Left kidney (tissue), 2 donors: ENCODE measurements around the gene CACNG4. TPM values are rescaled to one million over a fixed set of nuclear protein-coding genes. Genes with fewer than 3 reads are reported as not detected.
"Not testable (repeated sequence)": the region's sequence is repeated elsewhere in the genome, so short reads cannot be mapped to it uniquely, and the experiment has no call there.

Experiments
- DNase-seq: peaks from one replicate; pipeline ENCODE4 v3.0.0-alpha.2; 2013
- polyA plus RNA-seq: library from polyadenylated mRNA; unstranded; fragments of 120-200 nt; gene quantifications from one replicate; pipeline ENCODE4 v1.2.1, GENCODE V29; 2013; ENCODE audit not compliant: insufficient read length

The CACNG4 gene
- polyA plus RNA-seq, 1 donor: 3.5 TPM

- no peak for DNase-seq
Observed at GRCh38 chr17:66964930-66965800, 658 bp downstream of the CACNG4 start.

GRCh38 chr17:66965801-66966262 is 1.3 kb downstream of the CACNG4 start:
- DNase-seq: no peak

- DNase-seq: no peak
Observed at GRCh38 chr17:66966298-66966697, 1.8 kb downstream of the CACNG4 start.

GRCh38 chr17:66966704-66967418 is 2.4 kb downstream of the CACNG4 start:
- no peak for DNase-seq

- DNase-seq: no peak
Observed at GRCh38 chr17:66967837-66968543, 3.5 kb downstream of the CACNG4 start.

- no peak for DNase-seq
Observed at GRCh38 chr17:66968916-66969315, 4.4 kb downstream of the CACNG4 start.

DNA sequence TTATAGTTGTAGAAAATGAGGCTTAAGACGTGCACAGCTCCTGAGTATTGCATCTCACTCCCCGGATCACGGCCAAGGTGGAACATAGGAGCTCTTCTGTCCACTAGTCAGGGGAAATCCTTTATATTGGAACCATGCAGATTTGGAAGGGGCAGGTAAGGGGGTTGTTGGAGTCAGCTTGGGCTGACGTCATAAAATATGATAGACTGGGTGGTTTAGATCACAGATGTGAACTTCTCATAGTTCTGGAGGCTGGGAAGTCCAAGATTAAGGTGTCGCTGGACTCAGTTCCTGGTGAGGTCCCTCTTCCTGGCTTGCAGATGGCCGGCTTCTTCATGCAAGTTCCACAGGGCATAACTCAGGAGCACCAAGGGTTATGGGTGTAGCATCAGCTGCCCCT is 5.6 kb downstream of the CACNG4 start:
- no peak for DNase-seq

DNA sequence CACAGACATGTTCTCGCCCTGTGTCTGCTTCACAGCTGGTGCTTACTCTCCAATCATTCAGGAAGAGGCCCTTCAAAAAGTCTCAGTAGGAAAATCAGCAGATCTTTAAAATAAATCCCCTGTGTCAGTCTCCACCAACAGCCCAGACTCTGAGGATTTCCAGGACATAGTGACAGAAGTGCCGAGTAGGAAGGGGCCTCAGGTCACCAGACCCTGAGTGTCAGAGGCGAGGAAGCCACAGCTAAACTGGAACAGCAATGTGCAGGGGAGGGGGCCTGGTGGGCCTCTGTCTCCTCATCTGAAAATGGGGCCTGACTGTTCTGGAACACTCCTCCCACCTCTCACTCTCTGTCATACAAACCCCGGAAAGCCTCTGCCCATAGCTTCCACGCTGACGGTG is 6.3 kb downstream of the CACNG4 start:
- no peak for DNase-seq

- no peak for DNase-seq
Observed at GRCh38 chr17:66971264-66971663, 6.8 kb downstream of the CACNG4 start.

- DNase-seq: no peak
Observed at GRCh38 chr17:66971730-66972441, 7.4 kb downstream of the CACNG4 start.

GRCh38 chr17:66972442-66972830 is 7.9 kb downstream of the CACNG4 start:
- not testable (repeated sequence) for DNase-seq

GRCh38 chr17:66975188-66975587 is 10.7 kb downstream of the CACNG4 start:
- DNase-seq: no peak

DNA sequence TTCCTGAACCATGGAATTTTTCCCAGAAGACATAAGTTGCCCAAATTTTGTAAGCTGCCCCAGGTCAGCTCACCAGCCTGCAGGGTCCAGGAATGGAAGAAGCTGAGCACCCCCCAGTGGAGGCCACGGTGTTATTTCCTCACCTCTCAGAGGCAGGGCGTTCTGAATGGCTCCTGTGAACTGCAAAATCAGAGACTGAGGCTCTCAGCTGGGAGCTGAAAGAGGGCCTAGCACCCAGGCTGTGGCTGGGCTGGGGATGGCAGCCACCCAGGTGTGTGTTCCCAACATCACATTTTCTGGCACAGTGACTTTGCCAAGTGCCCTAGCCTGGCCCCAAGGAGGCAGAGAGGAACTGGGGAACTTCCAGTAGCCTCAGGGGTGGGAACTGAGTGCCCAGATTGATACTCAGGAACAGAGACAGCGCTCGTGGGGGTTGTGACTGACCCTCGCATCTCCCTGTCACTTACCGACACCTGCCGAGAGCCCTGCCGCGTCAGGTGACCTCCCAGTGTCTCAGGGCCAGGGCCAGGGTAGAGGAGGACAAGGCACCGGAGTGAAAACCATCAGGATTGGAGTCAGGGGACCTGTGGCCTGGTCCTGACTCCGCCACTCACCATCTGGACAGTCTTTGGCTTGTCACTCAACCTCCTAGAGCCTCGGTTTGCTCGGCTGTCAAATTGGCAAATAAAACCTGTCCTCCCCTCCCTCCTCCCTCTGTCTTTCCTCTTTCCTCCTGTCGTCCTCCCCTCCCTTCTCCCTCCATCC is 11.3 kb downstream of the CACNG4 start:
- DNase-seq: no peak

- no peak for DNase-seq
Observed at GRCh38 chr17:66976379-66976663, 11.8 kb downstream of the CACNG4 start.

DNA sequence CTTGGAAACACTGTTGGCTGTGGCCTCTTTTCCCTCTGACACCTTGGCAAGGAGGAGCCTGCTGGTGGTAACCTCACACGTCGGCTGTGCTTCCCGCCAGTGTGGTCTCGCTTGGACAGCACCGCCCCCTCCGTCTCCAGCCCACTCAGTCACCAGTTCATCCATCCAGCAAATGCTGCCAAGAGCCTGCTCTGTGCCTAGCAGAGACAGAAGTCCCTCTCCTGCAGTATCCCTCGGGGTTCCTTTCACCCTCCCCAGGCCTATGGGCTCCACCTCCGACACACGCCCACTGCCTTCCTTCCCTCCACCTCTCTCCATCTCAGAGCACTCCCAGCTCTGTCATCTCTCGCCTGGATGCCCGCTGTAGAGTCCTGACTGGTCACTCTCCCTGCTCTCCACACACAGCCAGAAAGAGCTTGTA is 12.3 kb downstream of the CACNG4 start:
- DNase-seq: no peak

DNA sequence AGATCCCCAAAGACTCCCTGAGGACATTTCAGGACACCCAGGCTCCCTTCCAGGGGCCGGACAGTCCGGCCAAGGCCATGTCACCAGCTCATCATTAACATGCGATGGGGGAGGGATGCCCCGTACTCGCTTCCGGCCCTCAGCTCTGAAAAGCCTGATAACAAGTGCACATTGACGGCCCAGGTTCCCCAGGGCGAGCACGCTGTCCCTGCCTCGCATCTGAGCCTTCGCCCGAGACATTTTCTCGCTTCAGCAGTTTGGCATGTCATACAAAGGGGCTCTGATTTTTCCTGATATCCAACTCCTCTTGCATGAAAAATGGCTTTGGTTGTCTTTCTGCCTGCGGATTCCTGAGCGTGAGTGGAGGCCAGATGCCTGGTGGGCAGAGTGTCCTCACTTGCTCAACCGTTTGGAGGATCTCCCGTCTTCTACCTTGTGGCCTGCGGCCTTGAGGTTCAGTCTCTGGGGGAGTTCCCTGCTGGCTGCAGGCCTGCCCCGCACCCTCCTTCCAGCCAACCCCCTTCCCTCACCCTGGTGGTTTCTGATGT is 14.1 kb downstream of the CACNG4 start:
- no peak for DNase-seq

- no peak for DNase-seq
Observed at GRCh38 chr17:66980896-66981295, 16.4 kb downstream of the CACNG4 start.

DNA sequence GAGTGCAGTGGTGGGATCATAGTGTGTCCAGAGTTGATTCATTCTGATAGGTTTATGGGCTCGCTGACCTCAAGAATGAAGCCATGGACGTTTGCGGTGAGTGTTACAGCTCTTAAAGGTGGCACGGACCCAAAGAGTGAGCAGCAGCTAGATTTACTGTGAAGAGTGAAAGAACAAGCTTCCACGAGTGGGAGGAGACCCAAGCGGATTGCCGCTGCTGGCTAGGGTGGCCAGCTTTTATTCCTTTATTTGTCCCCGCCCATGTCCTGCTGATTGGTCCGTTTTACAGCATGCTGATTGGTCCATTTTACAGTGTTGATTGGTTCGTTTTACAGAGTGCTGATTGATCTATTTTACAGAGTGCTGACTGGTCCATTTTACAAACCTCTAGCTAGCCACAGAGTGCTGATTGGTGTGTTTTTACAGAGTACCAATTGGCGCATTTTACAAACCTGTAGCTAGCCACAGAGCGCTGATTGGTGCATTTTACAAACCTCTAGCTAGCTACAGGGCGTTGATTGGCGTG is 17.5 kb downstream of the CACNG4 start:
- no peak for DNase-seq

DNA sequence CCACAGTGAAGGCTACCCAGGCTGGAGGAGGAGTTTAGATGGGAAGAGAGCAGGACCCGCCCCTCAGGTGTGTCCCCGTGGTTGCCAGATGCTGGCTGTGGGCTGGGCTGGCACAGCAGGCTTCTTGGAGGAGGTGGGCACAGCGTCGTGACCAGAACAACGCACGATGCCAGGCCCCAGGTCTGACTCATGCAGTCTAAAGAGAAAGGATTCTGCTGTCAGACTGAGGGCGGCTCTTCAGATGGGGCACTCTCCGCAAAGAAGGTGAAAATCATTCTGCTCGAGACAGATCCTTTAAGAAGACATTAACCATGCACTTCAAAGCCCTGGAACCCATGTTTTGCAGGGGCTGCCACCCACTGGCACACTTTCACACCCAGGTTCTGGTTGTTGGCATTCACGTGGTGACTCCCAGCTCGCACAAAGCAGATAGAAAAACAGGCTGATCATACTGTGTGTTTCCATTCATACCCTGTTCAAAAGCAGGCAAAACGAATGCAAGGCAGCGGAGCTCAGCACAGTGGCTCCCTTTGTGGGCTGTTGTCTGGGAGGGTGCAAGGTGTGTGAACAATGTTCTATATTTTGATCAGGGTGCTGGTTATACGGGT is 19.0 kb downstream of the CACNG4 start:
- DNase-seq: no peak

DNA sequence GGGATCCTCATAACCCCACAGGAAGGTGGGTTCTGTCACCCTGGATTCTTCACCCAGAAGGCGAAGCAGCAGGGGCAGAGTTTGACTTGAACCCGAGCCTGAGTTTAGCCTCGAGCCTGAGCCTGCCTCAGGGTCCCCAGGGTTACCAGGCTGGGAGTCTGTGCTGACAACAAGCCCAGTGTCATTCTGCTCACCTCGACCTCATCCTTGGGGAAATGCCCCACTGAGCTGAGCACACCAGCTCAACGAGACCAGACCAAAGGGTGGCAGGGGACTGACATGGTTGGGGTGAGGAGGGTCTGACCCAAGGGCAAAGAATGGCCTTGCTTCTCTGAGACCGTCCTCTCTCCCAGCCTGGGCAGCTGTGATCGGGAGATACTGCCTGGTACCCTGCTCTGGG is 20.2 kb downstream of the CACNG4 start:
- no peak for DNase-seq
